Measurements from ENCODE around the gene SRSF4. TPM values are rescaled to one million over a fixed set of nuclear protein-coding genes. Genes with fewer than 3 reads are reported as not detected.
"Not testable (repeated sequence)": the region's sequence is repeated elsewhere in the genome, so short reads cannot be mapped to it uniquely, and the experiment has no call there.

The SRSF4 gene
- total and polyA plus RNA-seq, 11 donors = 40.4 to 54.6 (median 49.0) TPM

DNA sequence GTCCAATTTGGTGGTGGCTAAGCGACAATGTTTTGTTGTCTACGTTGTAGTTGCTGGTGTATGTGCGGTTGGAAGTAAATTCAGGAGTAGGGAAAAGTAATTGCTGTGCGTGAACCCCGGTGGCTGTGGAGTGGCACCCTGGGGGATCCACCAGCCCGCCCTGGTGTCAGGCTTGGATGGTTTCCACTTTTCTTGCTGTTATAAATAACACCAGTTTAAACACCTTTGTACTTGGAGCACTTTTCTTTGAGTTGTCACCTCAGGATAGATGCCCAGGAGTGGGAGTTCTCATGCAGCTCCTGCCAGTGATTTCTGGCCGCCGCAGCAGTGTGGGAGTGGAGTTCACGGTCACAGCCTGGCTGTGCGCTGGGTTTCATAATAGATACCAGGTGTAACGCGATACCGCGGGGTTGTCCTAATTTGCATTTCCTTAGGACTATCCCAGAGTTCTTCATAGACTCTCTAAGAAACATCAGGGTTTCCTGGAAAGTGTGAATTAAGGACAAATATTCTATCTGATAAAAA, 45.2 kb downstream of the SRSF4 start:
- ATAC-seq = peak in 2 of 4 donors; percentile 15 to 18
- no peaks in the 10 kb centered on the region for H3K36me3 ChIP-seq
- peaks cover 0 to 11% (median 0%) of the 10 kb centered on the region in 9 donors for H3K27me3 ChIP-seq
- peak in 1 of 5 donors; percentile 39 for DNase-seq
- H3K4me1 ChIP-seq = peaks cover 0 to 17% (median 4%) of the 10 kb centered on the region in 12 donors
- H3K4me3 ChIP-seq = no peak overlapping the region
- intact Hi-C loops (cut with DNase I) = loop anchor here in 1 of 10 donors (5.0 kb wide), 1 partner anchor 36 kb away; no protein-coding TSS in a partner anchor
- no peak overlapping the region for H3K27ac ChIP-seq
- 48 to 58% (median 55%) methylated on average over 14 of the region's 14 CpGs for WGBS, 4 donors
- no peaks in the 10 kb centered on the region for H3K9me3 ChIP-seq
- no peak for TF ChIP-seq POLR2A (IDR thresholded peaks at IDR 0.05)
- TF ChIP-seq, protein P1, sequence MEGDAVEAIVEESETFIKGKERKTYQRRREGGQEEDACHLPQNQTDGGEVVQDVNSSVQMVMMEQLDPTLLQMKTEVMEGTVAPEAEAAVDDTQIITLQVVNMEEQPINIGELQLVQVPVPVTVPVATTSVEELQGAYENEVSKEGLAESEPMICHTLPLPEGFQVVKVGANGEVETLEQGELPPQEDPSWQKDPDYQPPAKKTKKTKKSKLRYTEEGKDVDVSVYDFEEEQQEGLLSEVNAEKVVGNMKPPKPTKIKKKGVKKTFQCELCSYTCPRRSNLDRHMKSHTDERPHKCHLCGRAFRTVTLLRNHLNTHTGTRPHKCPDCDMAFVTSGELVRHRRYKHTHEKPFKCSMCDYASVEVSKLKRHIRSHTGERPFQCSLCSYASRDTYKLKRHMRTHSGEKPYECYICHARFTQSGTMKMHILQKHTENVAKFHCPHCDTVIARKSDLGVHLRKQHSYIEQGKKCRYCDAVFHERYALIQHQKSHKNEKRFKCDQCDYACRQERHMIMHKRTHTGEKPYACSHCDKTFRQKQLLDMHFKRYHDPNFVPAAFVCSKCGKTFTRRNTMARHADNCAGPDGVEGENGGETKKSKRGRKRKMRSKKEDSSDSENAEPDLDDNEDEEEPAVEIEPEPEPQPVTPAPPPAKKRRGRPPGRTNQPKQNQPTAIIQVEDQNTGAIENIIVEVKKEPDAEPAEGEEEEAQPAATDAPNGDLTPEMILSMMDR (IDR thresholded peaks at IDR 0.05) = no peak

DNA sequence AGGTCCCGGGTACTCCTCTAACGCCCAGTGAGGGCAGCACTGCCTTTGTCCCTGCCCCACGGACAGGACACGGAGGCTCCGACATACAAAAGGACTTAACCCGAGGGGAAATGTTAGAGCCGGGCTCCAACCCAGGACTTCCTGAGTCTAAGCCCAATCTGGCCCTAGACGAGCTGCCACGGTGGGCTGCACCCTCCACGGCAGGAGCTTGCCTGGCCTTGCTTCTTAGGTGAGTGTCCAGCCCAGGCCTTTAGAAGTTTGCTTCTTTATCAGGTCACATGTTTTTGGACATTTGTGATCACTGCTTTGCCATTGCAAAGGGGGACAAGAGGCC, 47.0 kb downstream of the SRSF4 start:
- Histone ChIP-seq H3K9me3 (no peaks in the 10 kb centered on the region), H3K4me1 (peaks cover 0 to 17% (median 4%) of the 10 kb centered on the region in 12 donors), H3K36me3 (no peaks in the 10 kb centered on the region), H3K27me3 (peaks cover 0 to 11% (median 0%) of the 10 kb centered on the region in 9 donors), H3K27ac (no peak overlapping the region), H3K4me3 (peak overlapping the region in 8 of 12 donors; percentile 6 to 50 (median 32))
- intact Hi-C loops (cut with DNase I) = loop anchor here in 1 of 10 donors (5.0 kb wide), 1 partner anchor 38 kb away; no protein-coding TSS in a partner anchor
- TF ChIP-seq POLR2A (IDR thresholded peaks at IDR 0.05) = no peak
- TF ChIP-seq, protein P1 (IDR thresholded peaks at IDR 0.05) = no peak
- WGBS, 4 donors = 54 to 69% (median 61%) methylated on average over 5 to 10 of the region's 10 CpGs
- ATAC-seq = peak in 2 of 4 donors; percentile 13 to 28
- no peak for DNase-seq

DNA sequence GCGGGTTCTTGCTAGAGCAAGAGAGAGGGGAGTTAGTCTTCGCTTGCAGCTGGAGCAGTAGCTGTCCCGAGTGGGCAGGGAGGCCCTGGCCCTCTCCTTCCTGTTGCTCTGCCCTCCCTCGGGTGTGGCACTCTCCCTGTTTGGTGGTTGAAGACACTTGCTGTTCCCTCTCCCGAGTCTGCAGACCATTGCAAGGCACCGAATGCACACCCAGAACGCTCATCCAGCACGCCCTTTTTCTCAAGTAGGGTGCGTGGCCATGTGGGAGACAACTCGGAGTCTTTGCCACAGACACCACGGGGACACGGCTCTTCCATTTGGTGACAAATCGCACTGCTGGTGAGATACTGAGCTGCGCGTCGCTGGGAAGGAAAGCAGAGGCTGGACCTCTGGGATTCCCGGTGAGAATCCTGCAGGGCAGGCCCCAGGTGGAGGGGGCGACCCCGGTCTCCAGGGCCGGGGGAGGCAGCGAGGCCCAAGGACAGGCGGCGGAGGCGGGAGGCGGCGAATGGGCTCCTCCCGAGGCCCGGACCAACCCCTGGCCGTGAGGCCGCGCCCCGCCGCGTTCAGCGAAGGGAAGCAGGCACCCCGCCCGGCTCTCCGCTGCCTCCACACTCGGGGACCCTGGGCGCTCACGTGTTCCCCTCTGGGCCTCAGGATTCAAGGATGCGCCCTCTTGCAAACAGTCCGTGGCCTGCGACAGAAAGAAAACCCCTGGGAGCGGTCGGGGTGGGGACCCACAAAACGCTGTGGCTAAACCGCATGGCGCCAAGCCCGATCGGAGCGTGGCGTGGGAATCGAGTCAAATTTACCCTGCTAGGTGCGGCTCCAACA, 47.6 kb downstream of the SRSF4 start:
- intact Hi-C loops (cut with DNase I) = loop anchor here in 1 of 10 donors (2.0 kb wide), 1 partner anchor 43 kb away; no protein-coding TSS in a partner anchor
- peaks cover 0 to 11% (median 0%) of the 10 kb centered on the region in 9 donors for H3K27me3 ChIP-seq
- DNase-seq (no peak), ATAC-seq (peak in 2 of 4 donors; percentile 35 to 55)
- no peaks in the 10 kb centered on the region for H3K36me3 ChIP-seq
- peak overlapping the region in 9 of 12 donors; percentile 6 to 50 (median 30) for H3K4me3 ChIP-seq
- no peak for TF ChIP-seq POLR2A (IDR thresholded peaks at IDR 0.05)
- TF ChIP-seq, protein P1 (IDR thresholded peaks at IDR 0.05) = no peak
- no peaks in the 10 kb centered on the region for H3K9me3 ChIP-seq
- 59 to 72% (median 68%) methylated on average over 42 to 55 of the region's 55 CpGs for WGBS, 4 donors
- peaks cover 0 to 17% (median 4%) of the 10 kb centered on the region in 12 donors for H3K4me1 ChIP-seq
- H3K27ac ChIP-seq = no peak overlapping the region

GRCh38 chr1:29131056-29131455, 50.6 kb downstream of the SRSF4 start:
- H3K9me3 ChIP-seq; intact Hi-C loops (cut with DNase I); H3K4me3 ChIP-seq; ATAC-seq; H3K27ac ChIP-seq; DNase-seq; H3K36me3 ChIP-seq: not testable (repeated sequence)
- 96 to 100% (median 97%) methylated on average over 4 to 29 of the region's 29 CpGs for WGBS, 4 donors
- Histone ChIP-seq H3K4me1 (peaks cover 0 to 13% (median 4%) of the 10 kb centered on the region in 12 donors), H3K27me3 (peaks cover 0 to 20% (median 0%) of the 10 kb centered on the region in 9 donors)
